ENCODE measurements around the gene HOXD10.

Gene HOXD10

DNA sequence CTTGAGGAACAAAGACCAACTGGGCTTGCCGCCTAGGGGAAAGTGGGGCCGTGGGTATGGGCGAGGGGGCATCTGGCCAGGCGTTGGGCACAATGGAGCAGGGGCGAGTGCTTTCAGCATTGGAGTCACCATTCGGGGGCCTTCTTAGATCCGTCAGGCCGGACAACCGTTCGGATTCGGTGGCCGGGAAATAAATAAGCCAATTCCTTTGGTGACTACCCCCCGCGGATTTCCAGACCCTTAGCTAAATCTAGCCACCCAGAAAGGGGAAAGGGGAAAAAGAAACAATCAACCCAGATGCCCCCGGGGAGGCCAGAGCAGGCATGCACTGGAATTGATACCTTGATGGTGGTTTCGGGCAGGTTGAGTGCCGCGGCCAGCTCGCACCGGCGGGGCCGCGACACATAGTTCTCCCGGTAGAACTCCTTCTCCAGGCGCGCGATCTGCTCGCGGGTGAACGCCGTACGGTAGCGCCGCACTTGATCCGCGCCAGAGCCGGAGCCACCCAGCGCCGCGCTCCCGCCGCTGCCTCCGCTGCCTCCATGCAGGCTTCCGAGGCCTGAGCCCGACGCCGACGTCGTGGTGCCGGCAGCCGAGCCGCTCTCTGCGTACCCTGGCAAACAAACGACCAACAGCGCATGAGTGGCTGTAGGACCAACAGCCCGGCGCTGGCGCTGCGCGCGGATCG is 34.6 kb upstream of the HOXD10 start:
- peak; percentile 65 for DNase-seq
- H3K4me3 Mint-ChIP-seq = no peak overlapping the region
- H3K27ac Mint-ChIP-seq = no peak overlapping the region
- TF ChIP-seq, protein P1, sequence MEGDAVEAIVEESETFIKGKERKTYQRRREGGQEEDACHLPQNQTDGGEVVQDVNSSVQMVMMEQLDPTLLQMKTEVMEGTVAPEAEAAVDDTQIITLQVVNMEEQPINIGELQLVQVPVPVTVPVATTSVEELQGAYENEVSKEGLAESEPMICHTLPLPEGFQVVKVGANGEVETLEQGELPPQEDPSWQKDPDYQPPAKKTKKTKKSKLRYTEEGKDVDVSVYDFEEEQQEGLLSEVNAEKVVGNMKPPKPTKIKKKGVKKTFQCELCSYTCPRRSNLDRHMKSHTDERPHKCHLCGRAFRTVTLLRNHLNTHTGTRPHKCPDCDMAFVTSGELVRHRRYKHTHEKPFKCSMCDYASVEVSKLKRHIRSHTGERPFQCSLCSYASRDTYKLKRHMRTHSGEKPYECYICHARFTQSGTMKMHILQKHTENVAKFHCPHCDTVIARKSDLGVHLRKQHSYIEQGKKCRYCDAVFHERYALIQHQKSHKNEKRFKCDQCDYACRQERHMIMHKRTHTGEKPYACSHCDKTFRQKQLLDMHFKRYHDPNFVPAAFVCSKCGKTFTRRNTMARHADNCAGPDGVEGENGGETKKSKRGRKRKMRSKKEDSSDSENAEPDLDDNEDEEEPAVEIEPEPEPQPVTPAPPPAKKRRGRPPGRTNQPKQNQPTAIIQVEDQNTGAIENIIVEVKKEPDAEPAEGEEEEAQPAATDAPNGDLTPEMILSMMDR (IDR thresholded peaks at IDR 0.05) = no peak
- no peaks in the 10 kb centered on the region for H3K36me3 Mint-ChIP-seq (ENCODE audit: low read depth)
- H3K4me1 Mint-ChIP-seq = peaks cover 25% of the 10 kb centered on the region
- H3K9me3 Mint-ChIP-seq = peaks cover 12% of the 10 kb centered on the region
- peaks cover 99% of the 10 kb centered on the region for H3K27me3 Mint-ChIP-seq (ENCODE audit: low read depth, poor library complexity)

DNA sequence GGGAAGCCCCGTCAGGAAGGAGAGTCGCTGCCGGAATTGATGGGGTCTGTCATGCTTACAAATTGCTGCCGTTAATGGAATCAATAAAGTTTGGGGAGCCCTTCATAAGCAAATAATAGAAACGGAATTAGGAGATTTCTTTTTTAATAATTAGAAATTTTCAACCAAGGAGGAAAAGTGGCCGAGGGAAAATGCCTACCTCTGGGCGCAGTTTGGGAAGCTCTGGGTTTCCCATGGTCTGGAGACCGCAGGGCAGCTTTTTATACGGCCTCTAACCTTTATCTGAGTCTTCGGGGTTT is 34.1 kb upstream of the HOXD10 start:
- Mint-ChIP-seq H3K4me1 (peaks cover 25% of the 10 kb centered on the region), H3K4me3 (no peak overlapping the region), H3K36me3 (ENCODE audit: low read depth) (no peaks in the 10 kb centered on the region), H3K9me3 (peaks cover 17% of the 10 kb centered on the region), H3K27me3 (ENCODE audit: low read depth, poor library complexity) (peaks cover 99% of the 10 kb centered on the region), H3K27ac (no peak overlapping the region)
- TF ChIP-seq, protein P1 (IDR thresholded peaks at IDR 0.05) = no peak
- no peak for DNase-seq

DNA sequence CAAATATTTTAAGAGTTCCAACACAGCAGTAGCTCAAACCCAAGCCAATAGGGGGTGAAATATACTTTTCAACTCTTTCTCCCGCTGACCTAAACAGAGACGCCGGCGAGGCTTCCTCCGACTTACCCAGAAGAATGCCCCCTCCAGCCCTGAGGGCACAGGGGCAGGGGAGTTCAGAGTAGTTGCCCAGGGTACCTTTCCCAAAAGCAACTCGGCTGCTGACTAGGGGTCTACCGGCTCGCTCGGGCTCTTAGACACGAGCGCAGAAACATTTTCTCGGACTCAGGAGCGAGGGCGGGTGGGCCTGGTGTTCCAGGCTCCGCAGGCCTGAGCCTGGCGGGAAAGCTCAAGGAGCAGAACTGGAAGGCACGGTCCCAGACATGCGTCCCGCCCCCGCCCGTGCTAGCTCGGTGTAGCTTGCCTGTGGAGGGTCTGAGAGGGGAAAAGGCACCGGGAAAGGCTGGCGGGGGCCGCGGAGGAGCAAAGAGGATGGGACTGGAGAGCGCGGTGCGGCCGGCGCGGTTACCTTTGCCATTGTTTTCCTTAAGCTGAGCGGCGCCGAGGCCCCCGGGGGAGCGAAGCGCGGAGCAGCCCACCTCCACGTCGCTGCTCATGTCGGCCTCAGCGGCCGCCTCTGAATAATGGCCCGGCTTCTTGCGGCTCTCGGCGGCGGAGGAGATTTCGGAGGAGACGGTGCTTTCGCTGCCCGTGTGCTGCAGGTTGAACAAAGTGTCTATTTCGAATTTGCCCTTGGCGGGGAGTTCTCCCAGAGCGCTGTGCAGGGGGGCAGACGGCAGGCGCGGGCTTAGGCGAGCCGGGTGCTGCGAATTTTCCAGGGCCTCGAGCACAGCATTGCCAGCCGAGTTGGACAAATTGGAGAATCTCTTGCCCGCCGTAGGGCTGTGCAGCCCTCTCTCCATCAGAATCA is 33.5 kb upstream of the HOXD10 start:
- H3K27ac Mint-ChIP-seq = no peak overlapping the region
- TF ChIP-seq, protein P1 (IDR thresholded peaks at IDR 0.05) = no peak
- H3K27me3 Mint-ChIP-seq (ENCODE audit: low read depth, poor library complexity) = peaks cover 99% of the 10 kb centered on the region
- no peaks in the 10 kb centered on the region for H3K36me3 Mint-ChIP-seq (ENCODE audit: low read depth)
- DNase-seq = peak; percentile 55
- H3K4me1 Mint-ChIP-seq = peaks cover 27% of the 10 kb centered on the region
- H3K9me3 Mint-ChIP-seq = peaks cover 17% of the 10 kb centered on the region
- H3K4me3 Mint-ChIP-seq = peak overlapping the region; percentile 45

DNA sequence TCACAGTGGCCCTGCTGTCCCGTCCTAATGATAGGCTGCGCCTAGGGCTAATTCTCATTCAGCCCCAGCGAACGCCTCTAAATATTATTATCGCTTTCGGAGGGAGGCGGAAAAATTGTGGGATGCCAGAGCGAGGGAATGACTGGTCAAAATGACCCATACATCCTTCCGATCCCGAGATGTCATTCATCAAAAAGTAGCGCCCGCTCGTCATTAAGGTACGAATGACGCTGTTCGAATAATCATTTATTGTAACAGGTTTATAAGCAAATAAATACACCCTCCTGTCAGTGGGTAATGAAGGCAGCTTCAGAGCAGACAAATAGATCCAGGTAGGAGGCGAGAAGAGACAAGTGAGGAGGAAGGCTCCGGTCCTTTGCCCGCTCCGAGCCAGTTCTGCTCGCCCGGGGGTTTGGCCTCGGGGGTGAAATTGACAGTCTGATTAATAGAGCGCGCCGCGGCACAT is 32.7 kb upstream of the HOXD10 start, which contains the start of gene EVX2:
EVX2 (minus strand) TSS at position 167 of the 466 bp plus-strand sequence. CDS start 186 bp downstream, outside the sequence.
- no peak for DNase-seq
- no peaks in the 10 kb centered on the region for H3K36me3 Mint-ChIP-seq (ENCODE audit: low read depth)
- H3K4me1 Mint-ChIP-seq = peaks cover 31% of the 10 kb centered on the region
- H3K4me3 Mint-ChIP-seq = peak within 1 kb of the TSS; percentile 45
- peaks cover 99% of the 10 kb centered on the region for H3K27me3 Mint-ChIP-seq (ENCODE audit: low read depth, poor library complexity)
- no peak within 1 kb of the TSS for H3K27ac Mint-ChIP-seq
- peaks cover 17% of the 10 kb centered on the region for H3K9me3 Mint-ChIP-seq
- TF ChIP-seq, protein P1 (IDR thresholded peaks at IDR 0.05) = no peak

DNA sequence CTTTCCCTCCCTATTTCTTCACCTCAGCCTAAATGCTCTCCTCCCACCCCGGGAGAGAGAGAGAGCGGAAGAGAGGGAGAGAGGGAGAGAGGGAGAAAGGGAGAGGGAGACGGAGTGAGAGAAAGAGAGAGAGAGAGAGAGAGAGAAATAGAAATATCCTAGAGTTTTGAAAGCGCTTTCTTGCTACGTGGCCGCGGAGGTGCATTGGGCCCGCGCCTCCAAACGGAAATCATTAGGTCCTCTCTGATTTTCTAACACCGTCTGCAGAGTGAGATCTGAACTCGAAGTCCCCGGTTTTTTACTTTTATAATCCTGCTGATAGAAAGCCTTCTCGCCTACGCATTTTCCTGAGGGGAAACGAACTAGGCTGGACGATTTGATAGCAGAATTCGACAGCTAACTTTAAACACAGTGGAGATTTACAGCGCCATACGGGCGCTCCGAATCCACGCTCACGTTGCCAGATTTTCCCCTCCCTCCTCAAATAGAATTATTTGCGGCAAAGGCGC is 31.9 kb upstream of the HOXD10 start:
- Mint-ChIP-seq H3K4me1 (peaks cover 25% of the 10 kb centered on the region), H3K9me3 (peaks cover 11% of the 10 kb centered on the region), H3K27ac (no peak overlapping the region), H3K36me3 (ENCODE audit: low read depth) (no peaks in the 10 kb centered on the region), H3K27me3 (ENCODE audit: low read depth, poor library complexity) (peaks cover 99% of the 10 kb centered on the region), H3K4me3 (peak overlapping the region; percentile 43)
- TF ChIP-seq, protein P1 (IDR thresholded peaks at IDR 0.05) = no peak
- no peak for DNase-seq

Data from nephron progenitor cell (in vitro differentiated cells).